ENCODE results near the gene CFAP53. TPM values are rescaled to one million over a fixed set of nuclear protein-coding genes. Genes with fewer than 3 reads are reported as not detected.

CFAP53 gene
- polyA plus RNA-seq, 1 donor from 2014 or later = not detected

DNA sequence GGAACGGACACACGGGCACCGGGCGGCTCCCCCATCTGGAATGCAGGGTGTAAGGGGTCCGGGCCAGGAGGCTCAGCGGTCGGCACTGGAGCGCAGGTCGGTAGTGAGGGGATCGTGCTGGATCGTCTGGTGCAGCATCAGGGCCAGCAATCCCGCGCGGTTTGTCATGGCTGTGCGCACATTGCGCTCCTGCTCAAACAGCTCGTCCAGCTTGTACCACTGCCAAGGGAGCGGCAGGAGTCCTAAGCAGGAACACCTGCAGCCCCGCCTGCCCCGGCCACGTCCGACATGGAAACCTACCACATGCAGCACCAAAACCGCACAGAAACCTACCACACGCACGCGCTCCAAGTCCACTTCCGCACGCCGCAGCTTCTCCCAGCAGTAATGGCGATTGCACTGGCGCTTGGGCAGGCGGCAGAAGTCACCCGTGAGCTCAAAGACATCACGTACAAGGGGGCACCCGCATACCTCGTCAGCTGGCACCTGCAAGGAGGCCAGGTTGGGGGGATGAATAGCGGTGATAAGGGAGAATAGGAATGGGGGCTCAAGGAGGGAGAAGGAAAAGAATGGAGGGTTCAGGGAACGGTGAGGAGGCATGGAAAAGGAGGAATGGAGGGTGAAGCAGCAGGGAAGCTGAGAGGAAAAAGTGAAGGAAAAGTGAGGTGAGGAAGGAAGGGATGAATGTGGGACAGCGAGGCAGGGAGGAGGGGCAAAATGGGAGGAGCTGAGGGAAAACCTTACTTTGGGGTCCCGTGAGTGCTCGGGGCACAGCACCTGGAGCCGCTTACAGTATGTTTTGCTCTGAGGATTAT, 16.4 kb upstream of the CFAP53 start:
- Mint-ChIP-seq H3K4me1 (peaks cover 26 to 36% (median 33%) of the 10 kb centered on the region in 3 donors), H3K36me3 (peaks cover 16% of the 10 kb centered on the region), H3K27ac (peak overlapping the region in 2 of 3 donors; percentile 92 to 96), H3K4me3 (peak overlapping the region; percentile 78 to 96 (median 94)), H3K27me3 (no peaks in the 10 kb centered on the region), H3K9me3 (no peaks in the 10 kb centered on the region)

DNA sequence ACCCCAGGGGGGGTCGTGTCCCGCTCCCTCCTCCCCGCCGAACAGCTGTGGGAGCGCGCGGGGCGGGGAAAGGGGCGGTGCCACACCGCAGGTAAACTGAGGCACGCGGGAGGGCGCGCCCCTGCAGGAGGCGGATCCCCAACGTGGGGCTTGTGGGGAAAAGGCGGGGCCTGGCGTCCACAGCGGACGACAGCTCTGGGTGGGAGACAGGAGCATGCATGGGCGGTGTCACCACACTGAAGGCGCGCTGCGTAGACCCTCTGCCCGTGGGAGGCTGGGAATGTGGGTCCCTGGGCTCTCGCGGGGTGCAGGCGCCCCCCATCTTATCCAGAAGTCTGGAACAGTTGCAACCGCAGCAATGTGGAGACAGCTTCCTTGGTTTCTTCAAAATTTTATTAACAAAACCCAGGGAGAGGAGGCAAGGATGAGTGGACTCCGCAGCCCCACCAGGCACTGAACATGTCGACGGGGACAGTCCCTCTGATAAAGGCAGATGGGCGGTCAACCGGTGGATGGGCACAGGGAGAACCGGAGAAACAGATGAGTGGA, 15.8 kb upstream of the CFAP53 start:
- H3K9me3 Mint-ChIP-seq = no peaks in the 10 kb centered on the region
- H3K27me3 Mint-ChIP-seq = no peaks in the 10 kb centered on the region
- peak overlapping the region; percentile 92 to 96 (median 95) for H3K27ac Mint-ChIP-seq
- peaks cover 21 to 34% (median 30%) of the 10 kb centered on the region in 3 donors for H3K4me1 Mint-ChIP-seq
- H3K36me3 Mint-ChIP-seq = peaks cover 16% of the 10 kb centered on the region
- peak overlapping the region; percentile 93 to 98 (median 96) for H3K4me3 Mint-ChIP-seq

DNA sequence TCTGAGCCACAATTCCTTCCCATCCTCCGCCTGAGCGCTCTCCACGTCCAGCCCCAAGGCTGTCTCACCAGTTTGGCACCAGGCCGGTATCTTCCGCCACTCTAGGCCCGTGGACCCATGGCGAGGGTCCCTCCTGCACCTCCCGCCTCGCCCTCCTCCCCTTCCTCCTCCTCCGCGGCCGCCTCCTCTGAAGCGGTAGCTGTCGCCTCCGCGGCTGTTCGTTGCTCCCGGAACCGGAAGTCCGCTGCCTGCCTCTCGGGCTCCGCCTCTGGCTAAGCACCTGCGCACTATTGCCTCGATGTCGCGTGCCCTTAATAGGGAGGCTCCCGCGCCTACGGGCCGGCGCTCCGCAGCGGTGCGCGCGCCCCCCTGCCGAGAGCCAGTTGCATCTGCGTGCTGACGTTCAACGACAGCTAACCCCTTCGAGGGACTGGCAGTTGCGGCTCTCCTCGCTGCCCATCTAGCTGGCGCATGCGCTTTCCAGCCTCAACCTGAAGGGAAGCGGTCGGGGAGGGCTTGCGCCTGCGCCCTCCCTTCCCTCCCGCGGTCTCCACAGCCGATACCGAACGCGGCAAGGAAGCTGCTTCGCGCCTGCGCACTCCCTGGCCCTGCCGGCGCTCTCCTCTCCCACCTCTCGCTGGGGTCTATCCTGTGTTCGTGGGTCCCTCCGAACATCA, 15.1 kb upstream of the CFAP53 start, which contains the start of gene MBD1:
MBD1 (minus strand) TSS at position 229 of the 677 bp plus-strand sequence. CDS start 1,531 bp downstream, outside the sequence.
- Mint-ChIP-seq H3K27ac (peak within 1 kb of the TSS; percentile 92 to 96 (median 95)), H3K27me3 (no peaks in the 10 kb centered on the region), H3K9me3 (no peaks in the 10 kb centered on the region), H3K36me3 (peaks cover 17% of the 10 kb centered on the region), H3K4me3 (peak within 1 kb of the TSS; percentile 93 to 98 (median 96)), H3K4me1 (peaks cover 21 to 30% (median 24%) of the 10 kb centered on the region in 3 donors)

DNA sequence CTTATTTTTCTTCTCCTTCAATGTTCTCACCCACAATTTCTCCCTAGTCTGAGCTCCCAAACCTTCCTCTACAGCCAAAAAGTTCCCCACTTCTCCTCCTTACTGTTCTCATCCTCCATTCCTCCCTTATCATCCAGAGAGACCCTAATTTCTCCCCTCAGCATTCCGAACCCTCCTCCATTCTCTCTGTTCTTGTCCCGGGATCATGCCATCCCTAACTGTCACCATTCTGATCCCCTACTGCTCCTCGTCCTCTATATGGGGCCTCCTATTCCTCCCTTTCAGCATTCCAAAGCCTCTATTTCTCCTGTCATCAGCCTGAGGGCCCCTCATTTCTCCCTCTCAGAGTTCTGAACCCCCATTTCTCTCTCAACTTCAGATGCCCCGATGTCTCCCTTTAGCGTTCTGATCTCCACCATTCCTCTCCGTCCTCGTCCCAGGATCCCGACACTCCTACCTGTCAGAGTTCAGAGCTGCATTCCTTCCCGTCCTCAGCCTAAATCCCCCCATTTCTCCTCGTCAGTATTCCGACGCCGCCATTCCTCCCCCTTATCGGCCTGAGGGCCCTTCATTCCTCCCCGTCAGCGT, 14.5 kb upstream of the CFAP53 start:
- peak overlapping the region; percentile 92 to 96 (median 95) for H3K27ac Mint-ChIP-seq
- peaks cover 22% of the 10 kb centered on the region for H3K36me3 Mint-ChIP-seq
- H3K27me3 Mint-ChIP-seq = no peaks in the 10 kb centered on the region
- H3K4me3 Mint-ChIP-seq = peak overlapping the region; percentile 93 to 98 (median 96)
- H3K4me1 Mint-ChIP-seq = peaks cover 20 to 27% (median 21%) of the 10 kb centered on the region in 3 donors
- no peaks in the 10 kb centered on the region for H3K9me3 Mint-ChIP-seq

DNA sequence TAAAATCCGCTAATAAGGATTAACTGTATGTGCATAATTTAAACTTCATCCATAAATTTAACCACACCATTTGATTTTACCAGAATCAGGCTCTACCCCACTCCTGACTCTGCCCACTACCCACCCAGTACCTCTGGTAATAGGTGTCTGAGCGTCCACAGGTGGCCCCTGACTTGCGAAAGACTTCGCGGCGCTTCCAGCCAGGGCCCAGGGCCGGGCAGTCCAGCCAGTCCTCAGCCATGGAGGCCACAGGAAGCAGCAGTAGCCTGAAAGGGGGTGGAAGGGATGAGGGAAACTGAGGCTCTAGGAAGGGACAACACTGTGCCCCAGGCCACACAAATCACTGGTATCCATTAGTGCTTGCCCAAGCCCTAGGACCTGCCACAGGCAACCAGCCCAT, 13.5 kb upstream of the CFAP53 start:
- Mint-ChIP-seq H3K4me1 (peaks cover 20 to 27% (median 21%) of the 10 kb centered on the region in 3 donors), H3K36me3 (peaks cover 22% of the 10 kb centered on the region), H3K27me3 (no peaks in the 10 kb centered on the region), H3K27ac (peak overlapping the region; percentile 39 to 92 (median 83)), H3K4me3 (peak overlapping the region in 3 of 4 donors; percentile 95 to 98 (median 96)), H3K9me3 (no peaks in the 10 kb centered on the region)

DNA sequence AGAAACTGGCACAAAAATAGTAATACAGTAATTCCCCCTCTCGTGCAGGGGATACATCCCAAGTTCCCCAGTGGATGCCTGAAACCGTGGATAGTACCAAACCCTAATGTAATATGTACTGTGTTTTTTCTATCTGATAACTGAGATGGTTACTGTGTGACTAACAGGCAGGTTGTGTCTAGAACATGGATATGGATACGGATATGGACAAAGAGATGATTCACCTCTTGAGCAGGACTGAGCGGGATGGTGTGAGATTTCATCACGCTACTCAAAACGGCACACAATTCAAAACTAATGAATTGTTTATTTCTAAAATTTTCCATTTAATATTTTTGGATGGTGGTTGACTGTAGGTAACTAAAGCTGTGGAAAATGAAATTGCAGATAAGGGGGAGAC, 11.6 kb upstream of the CFAP53 start:
- Mint-ChIP-seq H3K9me3 (no peaks in the 10 kb centered on the region), H3K4me3 (peak overlapping the region in 1 of 4 donors; percentile 40), H3K27ac (no peak overlapping the region), H3K4me1 (peaks cover 18 to 22% (median 21%) of the 10 kb centered on the region in 3 donors), H3K27me3 (no peaks in the 10 kb centered on the region), H3K36me3 (peaks cover 9% of the 10 kb centered on the region)

DNA sequence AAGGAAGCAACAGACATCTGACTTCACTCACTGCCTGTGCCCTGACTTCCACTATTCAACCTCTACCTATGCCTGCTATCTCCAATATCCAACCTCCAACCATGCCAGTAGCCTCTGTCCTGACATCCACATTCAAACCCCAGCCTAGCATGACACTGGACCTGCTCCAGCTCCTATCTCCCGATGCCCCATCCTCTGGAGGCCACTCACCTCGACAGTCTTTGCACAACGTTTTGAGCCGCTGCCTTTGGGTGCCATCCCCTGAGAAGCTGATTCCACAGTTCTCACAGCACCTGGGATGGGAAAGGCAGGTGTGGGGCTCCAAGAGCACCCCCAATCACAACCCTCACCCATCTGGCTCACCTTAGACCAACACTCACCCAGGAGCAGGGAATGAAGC, 10.2 kb upstream of the CFAP53 start:
- Mint-ChIP-seq H3K9me3 (no peaks in the 10 kb centered on the region), H3K27me3 (no peaks in the 10 kb centered on the region), H3K4me1 (peaks cover 18 to 21% (median 18%) of the 10 kb centered on the region in 3 donors), H3K4me3 (no peak overlapping the region), H3K27ac (no peak overlapping the region), H3K36me3 (peaks cover 8% of the 10 kb centered on the region)

DNA sequence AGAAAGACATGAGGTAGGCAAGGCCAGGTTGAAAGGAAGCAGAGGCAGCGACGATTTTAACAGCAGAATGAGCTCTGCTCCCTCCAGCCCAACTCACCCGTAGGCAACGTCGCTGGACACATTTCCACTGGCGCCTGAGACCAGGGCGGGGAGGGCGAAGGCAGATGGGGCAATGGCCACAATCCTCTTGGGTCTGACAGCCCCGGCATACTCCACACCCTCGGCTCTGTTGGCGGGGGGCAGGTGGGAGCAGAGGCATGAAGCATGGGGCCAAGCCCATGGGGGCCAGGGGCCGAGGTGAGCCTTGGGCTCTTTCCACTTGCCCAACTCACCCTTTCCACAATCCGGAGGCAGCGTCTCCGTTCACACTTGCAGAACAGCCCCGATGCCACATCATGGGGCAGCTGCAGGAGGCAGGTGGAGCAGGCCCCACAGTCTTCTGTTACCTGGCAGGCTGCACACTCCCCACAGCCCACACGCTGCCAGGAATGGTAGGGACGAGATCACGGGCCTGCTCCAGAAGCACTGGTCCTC, 9.3 kb upstream of the CFAP53 start:
- peaks cover 8% of the 10 kb centered on the region for H3K36me3 Mint-ChIP-seq
- no peak overlapping the region for H3K4me3 Mint-ChIP-seq
- H3K4me1 Mint-ChIP-seq = peaks cover 14% of the 10 kb centered on the region in 3 donors
- H3K27me3 Mint-ChIP-seq = no peaks in the 10 kb centered on the region
- no peaks in the 10 kb centered on the region for H3K9me3 Mint-ChIP-seq
- H3K27ac Mint-ChIP-seq = no peak overlapping the region

DNA sequence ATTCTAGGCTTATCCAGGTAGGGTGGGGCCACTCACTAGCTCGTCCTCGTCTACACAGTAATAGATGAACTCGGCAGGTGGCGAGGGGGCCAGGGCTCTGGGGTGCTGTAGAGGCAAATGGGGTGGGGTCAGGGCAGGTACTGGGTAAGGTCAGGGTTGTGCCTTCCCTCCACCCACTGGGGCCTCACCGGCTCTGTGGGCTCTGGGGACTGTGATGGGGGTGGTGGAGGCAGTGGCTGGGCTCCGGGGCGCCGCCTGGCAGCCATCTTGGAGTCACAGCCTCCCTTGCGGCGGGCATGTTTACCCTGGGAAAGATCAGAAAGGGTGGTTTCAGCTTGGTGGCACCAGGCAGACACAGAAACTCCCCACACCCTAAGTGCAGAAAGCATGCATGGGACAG, 8.6 kb upstream of the CFAP53 start:
- no peak overlapping the region for H3K27ac Mint-ChIP-seq
- peaks cover 8% of the 10 kb centered on the region for H3K36me3 Mint-ChIP-seq

DNA sequence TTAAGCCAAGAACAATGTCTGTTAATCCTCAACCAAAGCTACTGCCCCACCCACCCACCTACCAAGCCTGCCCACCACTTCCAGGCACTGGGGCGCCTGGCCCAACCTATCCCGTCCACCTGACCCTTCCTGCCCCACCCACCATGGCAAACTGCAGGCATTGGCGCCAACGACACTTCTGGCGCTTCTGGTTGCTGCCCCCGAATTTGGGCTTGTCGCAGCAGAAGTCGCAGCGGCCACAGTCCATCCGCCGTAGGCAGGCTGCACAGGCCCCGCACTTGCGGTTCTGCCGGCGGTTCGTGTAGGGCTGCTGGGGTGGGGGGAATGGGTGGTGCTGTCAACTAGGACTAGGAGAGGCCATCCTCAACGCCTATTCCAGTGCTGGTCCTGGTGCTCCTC, 7.7 kb upstream of the CFAP53 start:
- Mint-ChIP-seq H3K27ac (peak overlapping the region in 1 of 3 donors; percentile 20), H3K4me1 (peaks cover 4 to 5% (median 5%) of the 10 kb centered on the region in 3 donors), H3K4me3 (peak overlapping the region in 1 of 4 donors; percentile 25), H3K9me3 (no peaks in the 10 kb centered on the region), H3K36me3 (peaks cover 8% of the 10 kb centered on the region), H3K27me3 (no peaks in the 10 kb centered on the region)

More for the DNA sequence above, 8.6 kb upstream of the CFAP53 start:
- no peaks in the 10 kb centered on the region for H3K27me3 Mint-ChIP-seq
- H3K4me1 Mint-ChIP-seq = peaks cover 8 to 9% (median 8%) of the 10 kb centered on the region in 3 donors
- H3K9me3 Mint-ChIP-seq = no peaks in the 10 kb centered on the region
- peak overlapping the region in 1 of 4 donors; percentile 25 for H3K4me3 Mint-ChIP-seq

DNA sequence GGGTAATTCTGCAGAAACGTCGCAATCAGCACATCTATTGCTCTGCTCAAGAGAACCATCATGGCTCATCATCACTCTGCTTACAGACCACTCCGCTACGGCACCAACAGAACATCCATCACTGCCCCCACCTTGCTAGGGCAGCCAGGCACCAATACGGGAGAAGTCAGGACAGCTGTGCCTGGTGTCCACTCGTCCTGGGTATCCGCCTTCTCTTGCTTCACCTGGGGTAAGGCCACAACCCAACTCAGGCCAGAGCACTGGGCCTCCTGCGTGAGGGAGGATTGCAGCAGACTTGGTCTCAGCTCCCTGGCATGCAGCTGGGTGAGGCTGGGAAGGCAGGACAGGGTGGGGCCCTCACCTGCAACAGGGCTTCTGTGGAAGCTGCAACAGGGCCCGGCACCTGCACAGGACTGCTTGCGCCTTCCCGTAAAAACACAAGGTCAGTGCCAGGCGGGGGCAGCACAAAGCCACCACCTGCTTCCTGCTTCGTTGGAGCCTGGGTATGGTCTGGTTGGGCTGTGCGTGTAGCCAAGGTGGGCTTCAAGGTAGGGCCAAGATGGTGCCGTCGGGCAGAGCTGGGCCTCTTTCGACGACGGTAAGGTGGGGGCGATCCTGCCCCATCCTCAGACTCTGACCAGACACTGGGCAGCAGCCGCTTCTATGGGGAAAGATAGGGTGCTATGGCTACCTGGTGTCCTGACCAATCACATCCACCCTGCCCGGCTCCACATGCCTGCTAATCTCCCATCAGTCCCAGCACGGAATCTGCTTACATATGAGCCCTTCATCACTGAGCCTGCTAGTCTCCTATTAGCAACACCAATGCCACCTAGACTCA, 7.1 kb upstream of the CFAP53 start:
- H3K27me3 Mint-ChIP-seq = no peaks in the 10 kb centered on the region
- H3K27ac Mint-ChIP-seq = no peak overlapping the region
- no peak overlapping the region for H3K4me3 Mint-ChIP-seq
- H3K4me1 Mint-ChIP-seq = peaks cover 3 to 4% (median 4%) of the 10 kb centered on the region in 3 donors
- H3K9me3 Mint-ChIP-seq = no peaks in the 10 kb centered on the region
- peaks cover 8% of the 10 kb centered on the region for H3K36me3 Mint-ChIP-seq

DNA sequence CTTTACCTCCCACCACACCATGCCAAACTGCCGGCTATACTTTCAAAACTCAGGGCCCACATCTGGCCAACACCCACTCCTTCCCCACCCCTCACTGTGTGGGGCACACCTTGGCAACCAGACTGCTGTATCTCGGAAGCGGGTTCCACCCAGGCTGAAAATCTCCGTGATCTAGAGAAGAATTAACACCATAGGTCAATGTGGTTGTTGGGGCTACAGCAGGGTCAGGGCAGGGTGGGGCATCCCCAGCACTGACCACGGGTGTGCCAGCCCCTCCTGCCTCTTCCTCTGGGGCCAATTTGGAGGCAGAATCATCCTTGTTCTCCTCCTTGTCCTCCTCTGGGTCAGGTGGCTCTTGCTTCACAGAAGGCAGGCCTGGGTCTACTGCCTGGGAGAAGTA, 6.3 kb upstream of the CFAP53 start:
- H3K27ac Mint-ChIP-seq = no peak overlapping the region

DNA sequence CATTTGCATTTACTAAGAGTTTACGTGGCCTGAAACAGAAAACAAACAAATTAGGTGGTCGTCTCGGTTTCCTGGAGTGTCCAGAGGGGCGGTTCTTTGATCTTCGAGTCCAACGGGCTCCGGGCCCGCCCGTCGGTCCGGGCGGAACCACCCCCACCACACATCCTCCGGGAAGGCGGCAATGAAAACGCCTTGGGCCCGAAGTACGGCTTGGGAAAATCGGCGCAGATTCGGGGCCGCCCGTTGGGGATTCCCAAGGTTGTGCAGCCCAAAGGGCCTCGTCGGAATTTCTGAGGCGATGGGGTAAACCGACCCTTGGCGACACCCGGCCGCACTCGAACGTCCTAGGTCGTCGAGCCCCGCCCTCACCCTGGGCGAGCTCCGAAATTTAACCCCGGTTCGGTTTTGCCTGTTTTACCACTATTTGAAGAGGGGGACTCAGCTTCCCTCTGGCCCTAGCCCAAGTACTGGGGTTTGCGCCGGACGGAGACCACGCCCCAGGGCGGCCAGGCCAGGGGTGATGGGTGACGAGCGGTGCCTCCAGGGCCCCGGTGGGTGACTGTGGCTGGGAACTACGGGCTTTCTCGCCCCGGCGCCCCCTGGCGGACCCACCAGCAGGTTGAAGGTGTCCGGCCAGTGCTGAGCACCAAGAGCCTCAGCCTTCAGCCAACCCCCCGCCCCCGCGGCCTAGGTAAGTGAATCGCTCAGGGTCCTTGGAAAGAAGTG, 1.9 kb upstream of the CFAP53 start:
- H3K27ac Mint-ChIP-seq = peak overlapping the region; percentile 88 to 96 (median 94)
- H3K9me3 Mint-ChIP-seq = no peaks in the 10 kb centered on the region
- H3K4me3 Mint-ChIP-seq = peak overlapping the region; percentile 80 to 95 (median 90)
- no peaks in the 10 kb centered on the region for H3K27me3 Mint-ChIP-seq
- no peaks in the 10 kb centered on the region for H3K36me3 Mint-ChIP-seq
- H3K4me1 Mint-ChIP-seq = peaks cover 14 to 25% (median 18%) of the 10 kb centered on the region in 3 donors

More for the DNA sequence above, 6.3 kb upstream of the CFAP53 start:
- no peaks in the 10 kb centered on the region for H3K27me3 Mint-ChIP-seq
- no peaks in the 10 kb centered on the region for H3K9me3 Mint-ChIP-seq
- peaks cover 4 to 10% (median 5%) of the 10 kb centered on the region in 3 donors for H3K4me1 Mint-ChIP-seq
- no peak overlapping the region for H3K4me3 Mint-ChIP-seq
- peaks cover 8% of the 10 kb centered on the region for H3K36me3 Mint-ChIP-seq

Data from IgD-negative memory B cell (primary cell).